ENCODE data around the gene SHCBP1.

DNA sequence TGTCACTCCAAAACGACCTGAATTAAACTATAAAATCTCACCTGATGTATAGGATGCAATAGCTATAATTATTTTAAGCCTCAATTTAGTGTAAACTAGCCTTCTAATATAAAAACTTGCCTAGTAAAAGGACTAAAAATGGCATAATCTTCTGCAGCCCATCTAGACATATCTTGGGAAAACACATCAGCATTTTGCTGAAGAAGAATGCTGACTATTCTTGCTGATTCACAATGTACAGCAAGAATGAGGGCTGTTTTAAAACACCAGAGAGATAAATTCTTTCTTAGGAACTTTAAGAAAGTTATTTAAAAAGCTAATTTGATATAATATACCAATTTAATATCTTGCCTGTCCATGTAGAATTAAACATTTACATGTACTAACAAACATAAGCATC, 63.2 kb downstream of the SHCBP1 start:
- TF ChIP-seq POLR2A (IDR thresholded peaks at IDR 0.05; ENCODE audit: low read depth, low read length) (no peak), POLR2AphosphoS5 (IDR thresholded peaks at IDR 0.05; ENCODE audit: low read depth, low read length) (no peak), SPI1 (IDR thresholded peaks at IDR 0.05; ENCODE audit: low read depth, low read length) (no peak), TAF1 (IDR thresholded peaks at IDR 0.05; ENCODE audit: low read depth, low read length) (no peak), POU2F2 (IDR thresholded peaks at IDR 0.05; ENCODE audit: low read depth, low read length) (no peak), PAX5 (IDR thresholded peaks at IDR 0.05; ENCODE audit: insufficient read depth, low read length, severe bottlenecking) (no peak)

Data from GM12891 (cell line).